ENCODE data around the gene GET4.

The GET4 gene

GRCh38 chr7:885261-885892, 9.0 kb downstream of the GET4 start:
- peaks cover 22 to 35% of the 10 kb centered on the region in 2 donors for H3K36me3 ChIP-seq (ENCODE audit: control insufficient read depth in 2 of 2, insufficient read depth in 2 of 2, low read length in 2 of 2)
- no peak overlapping the region for H3K27ac ChIP-seq (ENCODE audit: low read depth in 2 of 2, low read length in 2 of 2)
- no peak overlapping the region for H3K4me3 ChIP-seq (ENCODE audit: low read length in 2 of 2)
- no peaks in the 10 kb centered on the region for H3K27me3 ChIP-seq (ENCODE audit: control insufficient read depth in 2 of 2, insufficient read depth in 2 of 2, low read length in 2 of 2)
- no peak overlapping the region for H3K9ac ChIP-seq (ENCODE audit: low read depth in 1 of 2, low read length in 2 of 2)
- H3K9me3 ChIP-seq (ENCODE audit: control insufficient read depth in 2 of 2, low read length in 2 of 2), result no peaks in the 10 kb centered on the region
- H3K4me1 ChIP-seq (ENCODE audit: control insufficient read depth in 2 of 2, insufficient read depth in 2 of 2, low read length in 2 of 2), result no peaks in the 10 kb centered on the region

- H3K4me1 ChIP-seq (ENCODE audit: control insufficient read depth in 2 of 2, insufficient read depth in 2 of 2, low read length in 2 of 2), result no peaks in the 10 kb centered on the region
- peaks cover 29 to 42% of the 10 kb centered on the region in 2 donors for H3K36me3 ChIP-seq (ENCODE audit: control insufficient read depth in 2 of 2, insufficient read depth in 2 of 2, low read length in 2 of 2)
- no peaks in the 10 kb centered on the region for H3K27me3 ChIP-seq (ENCODE audit: control insufficient read depth in 2 of 2, insufficient read depth in 2 of 2, low read length in 2 of 2)
- no peak overlapping the region for H3K27ac ChIP-seq (ENCODE audit: low read depth in 2 of 2, low read length in 2 of 2)
- H3K4me3 ChIP-seq (ENCODE audit: low read length in 2 of 2), result no peak overlapping the region
- no peaks in the 10 kb centered on the region for H3K9me3 ChIP-seq (ENCODE audit: control insufficient read depth in 2 of 2, low read length in 2 of 2)
- H3K9ac ChIP-seq (ENCODE audit: low read depth in 1 of 2, low read length in 2 of 2), result no peak overlapping the region
Measured at GRCh38 chr7:885893-886625, 9.7 kb downstream of the GET4 start.

- Histone ChIP-seq H3K4me1 (ENCODE audit: control insufficient read depth in 2 of 2, insufficient read depth in 2 of 2, low read length in 2 of 2) (no peaks in the 10 kb centered on the region), H3K9ac (ENCODE audit: low read depth in 1 of 2, low read length in 2 of 2) (no peak overlapping the region), H3K27me3 (ENCODE audit: control insufficient read depth in 2 of 2, insufficient read depth in 2 of 2, low read length in 2 of 2) (no peaks in the 10 kb centered on the region), H3K27ac (ENCODE audit: low read depth in 2 of 2, low read length in 2 of 2) (no peak overlapping the region), H3K9me3 (ENCODE audit: control insufficient read depth in 2 of 2, low read length in 2 of 2) (no peaks in the 10 kb centered on the region), H3K36me3 (ENCODE audit: control insufficient read depth in 2 of 2, insufficient read depth in 2 of 2, low read length in 2 of 2) (peaks cover 37 to 49% of the 10 kb centered on the region in 2 donors), H3K4me3 (ENCODE audit: low read length in 2 of 2) (no peak overlapping the region)
Measured at GRCh38 chr7:886626-887487, 10.5 kb downstream of the GET4 start.

GRCh38 chr7:887488-887820, 11.1 kb downstream of the GET4 start:
- H3K27ac ChIP-seq (ENCODE audit: low read depth in 2 of 2, low read length in 2 of 2), result no peak overlapping the region
- H3K9ac ChIP-seq (ENCODE audit: low read depth in 1 of 2, low read length in 2 of 2), result no peak overlapping the region
- H3K4me3 ChIP-seq (ENCODE audit: low read length in 2 of 2), result no peak overlapping the region
- H3K36me3 ChIP-seq (ENCODE audit: control insufficient read depth in 2 of 2, insufficient read depth in 2 of 2, low read length in 2 of 2), result peaks cover 43 to 54% of the 10 kb centered on the region in 2 donors
- no peaks in the 10 kb centered on the region for H3K27me3 ChIP-seq (ENCODE audit: control insufficient read depth in 2 of 2, insufficient read depth in 2 of 2, low read length in 2 of 2)
- H3K9me3 ChIP-seq (ENCODE audit: control insufficient read depth in 2 of 2, low read length in 2 of 2), result no peaks in the 10 kb centered on the region
- H3K4me1 ChIP-seq (ENCODE audit: control insufficient read depth in 2 of 2, insufficient read depth in 2 of 2, low read length in 2 of 2), result no peaks in the 10 kb centered on the region

- Histone ChIP-seq H3K9me3 (ENCODE audit: control insufficient read depth in 2 of 2, low read length in 2 of 2) (no peaks in the 10 kb centered on the region), H3K27ac (ENCODE audit: low read depth in 2 of 2, low read length in 2 of 2) (no peak overlapping the region), H3K4me1 (ENCODE audit: control insufficient read depth in 2 of 2, insufficient read depth in 2 of 2, low read length in 2 of 2) (no peaks in the 10 kb centered on the region), H3K36me3 (ENCODE audit: control insufficient read depth in 2 of 2, insufficient read depth in 2 of 2, low read length in 2 of 2) (peaks cover 45 to 58% of the 10 kb centered on the region in 2 donors), H3K9ac (ENCODE audit: low read depth in 1 of 2, low read length in 2 of 2) (no peak overlapping the region), H3K4me3 (ENCODE audit: low read length in 2 of 2) (no peak overlapping the region), H3K27me3 (ENCODE audit: control insufficient read depth in 2 of 2, insufficient read depth in 2 of 2, low read length in 2 of 2) (no peaks in the 10 kb centered on the region)
Measured at GRCh38 chr7:888081-889024, 12.0 kb downstream of the GET4 start.

GRCh38 chr7:889025-889390, 12.7 kb downstream of the GET4 start:
- Histone ChIP-seq H3K4me1 (ENCODE audit: control insufficient read depth in 2 of 2, insufficient read depth in 2 of 2, low read length in 2 of 2) (no peaks in the 10 kb centered on the region), H3K9ac (ENCODE audit: low read depth in 1 of 2, low read length in 2 of 2) (no peak overlapping the region), H3K27me3 (ENCODE audit: control insufficient read depth in 2 of 2, insufficient read depth in 2 of 2, low read length in 2 of 2) (no peaks in the 10 kb centered on the region), H3K9me3 (ENCODE audit: control insufficient read depth in 2 of 2, low read length in 2 of 2) (no peaks in the 10 kb centered on the region), H3K4me3 (ENCODE audit: low read length in 2 of 2) (no peak overlapping the region), H3K36me3 (ENCODE audit: control insufficient read depth in 2 of 2, insufficient read depth in 2 of 2, low read length in 2 of 2) (peaks cover 51 to 65% of the 10 kb centered on the region in 2 donors), H3K27ac (ENCODE audit: low read depth in 2 of 2, low read length in 2 of 2) (no peak overlapping the region)

- H3K4me1 ChIP-seq (ENCODE audit: control insufficient read depth in 2 of 2, insufficient read depth in 2 of 2, low read length in 2 of 2), result no peaks in the 10 kb centered on the region
- H3K36me3 ChIP-seq (ENCODE audit: control insufficient read depth in 2 of 2, insufficient read depth in 2 of 2, low read length in 2 of 2), result peaks cover 55 to 69% of the 10 kb centered on the region in 2 donors
- no peak overlapping the region for H3K4me3 ChIP-seq (ENCODE audit: low read length in 2 of 2)
- no peaks in the 10 kb centered on the region for H3K27me3 ChIP-seq (ENCODE audit: control insufficient read depth in 2 of 2, insufficient read depth in 2 of 2, low read length in 2 of 2)
- no peak overlapping the region for H3K9ac ChIP-seq (ENCODE audit: low read depth in 1 of 2, low read length in 2 of 2)
- H3K9me3 ChIP-seq (ENCODE audit: control insufficient read depth in 2 of 2, low read length in 2 of 2), result no peaks in the 10 kb centered on the region
- no peak overlapping the region for H3K27ac ChIP-seq (ENCODE audit: low read depth in 2 of 2, low read length in 2 of 2)
Measured at GRCh38 chr7:889391-889790, 13.0 kb downstream of the GET4 start.

- Histone ChIP-seq H3K4me3 (ENCODE audit: low read length in 2 of 2) (no peak overlapping the region), H3K27ac (ENCODE audit: low read depth in 2 of 2, low read length in 2 of 2) (no peak overlapping the region), H3K4me1 (ENCODE audit: control insufficient read depth in 2 of 2, insufficient read depth in 2 of 2, low read length in 2 of 2) (no peaks in the 10 kb centered on the region), H3K36me3 (ENCODE audit: control insufficient read depth in 2 of 2, insufficient read depth in 2 of 2, low read length in 2 of 2) (peaks cover 70 to 81% of the 10 kb centered on the region in 2 donors), H3K27me3 (ENCODE audit: control insufficient read depth in 2 of 2, insufficient read depth in 2 of 2, low read length in 2 of 2) (no peaks in the 10 kb centered on the region), H3K9me3 (ENCODE audit: control insufficient read depth in 2 of 2, low read length in 2 of 2) (no peaks in the 10 kb centered on the region), H3K9ac (ENCODE audit: low read depth in 1 of 2, low read length in 2 of 2) (no peak overlapping the region)
Measured at GRCh38 chr7:890868-891267, 14.5 kb downstream of the GET4 start.

GRCh38 chr7:891291-891690, 14.9 kb downstream of the GET4 start:
- Histone ChIP-seq H3K4me3 (ENCODE audit: low read length in 2 of 2) (no peak overlapping the region), H3K27ac (ENCODE audit: low read depth in 2 of 2, low read length in 2 of 2) (no peak overlapping the region), H3K9ac (ENCODE audit: low read depth in 1 of 2, low read length in 2 of 2) (no peak overlapping the region), H3K27me3 (ENCODE audit: control insufficient read depth in 2 of 2, insufficient read depth in 2 of 2, low read length in 2 of 2) (no peaks in the 10 kb centered on the region), H3K9me3 (ENCODE audit: control insufficient read depth in 2 of 2, low read length in 2 of 2) (no peaks in the 10 kb centered on the region), H3K36me3 (ENCODE audit: control insufficient read depth in 2 of 2, insufficient read depth in 2 of 2, low read length in 2 of 2) (peaks cover 74 to 85% of the 10 kb centered on the region in 2 donors), H3K4me1 (ENCODE audit: control insufficient read depth in 2 of 2, insufficient read depth in 2 of 2, low read length in 2 of 2) (no peaks in the 10 kb centered on the region)

Measured in mucosa of rectum (tissue), 2 donors.